K562 (cell line): Measurements from ENCODE around the gene POM121. TPM values are rescaled to one million over a fixed set of nuclear protein-coding genes. Genes with fewer than 3 reads are reported as not detected.

Experiments used
- AFF4 ChIP-seq: sonication (generic); formaldehyde crosslinking; IDR thresholded peaks from 2 replicates; pipeline ENCODE4 v1.8.0; 2023; ENCODE audit warnings: mild to moderate bottlenecking, missing genetic modification reagents
- CBX5 ChIP-seq: IDR thresholded peaks from 2 replicates; pipeline ENCODE4 v1.6.1; 2014; ENCODE audit warnings: low read depth, borderline replicate concordance
- CHCHD3 ChIP-seq: fragments of 250-450 bp; sonication (Bioruptor Pico); IDR thresholded peaks from 2 replicates; pipeline ENCODE4 v2.1.2; 2022; ENCODE audit warnings: mild to moderate bottlenecking
- CTBP1 ChIP-seq: fragments of 450-650 bp; IDR thresholded peaks from 2 replicates; pipeline ENCODE4 v1.6.1; 2016; ENCODE audit warnings: borderline replicate concordance
- ERF ChIP-seq: fragments of 450-650 bp; formaldehyde crosslinking; IDR thresholded peaks from 2 replicates; pipeline ENCODE4 v1.4.0; 2020; ENCODE audit warnings: mild to moderate bottlenecking, mixed read lengths
- GMEB1 ChIP-seq: fragments of 250-450 bp; sonication (Bioruptor Pico); IDR thresholded peaks from 2 replicates; pipeline ENCODE4 v1.4.0; 2020; ENCODE audit warnings: mild to moderate bottlenecking
- KDM4B ChIP-seq, 2 experiments: fragments of 450-650 bp in 1 of 2; sonication (generic) in 1 of 2; IDR thresholded peaks; 2 replicates each; pipeline ENCODE4 v1.6.1; 2016 to 2017; ENCODE audit warnings: borderline replicate concordance in 2 of 2, antibody characterized with exemption in 1 of 2, low read depth in 1 of 2, mild to moderate bottlenecking in 1 of 2
- KLF6 ChIP-seq: fragments of 250-450 bp; sonication (Bioruptor Pico); IDR thresholded peaks from 2 replicates; pipeline ENCODE4 v1.4.0; 2020; ENCODE audit warnings: mild to moderate bottlenecking, moderate library complexity, borderline replicate concordance
- NKRF ChIP-seq: fragments of 450-650 bp; IDR thresholded peaks from 2 replicates; pipeline ENCODE4 v1.6.1; 2016; ENCODE audit warnings: borderline replicate concordance
- OTX1 ChIP-seq: fragments of 450-650 bp; formaldehyde crosslinking; IDR thresholded peaks from 2 replicates; pipeline ENCODE4 v1.4.0; 2022; ENCODE audit warnings: mild to moderate bottlenecking
- RERE ChIP-seq: sonication (generic); formaldehyde crosslinking; IDR thresholded peaks from 2 replicates; pipeline ENCODE4 v1.8.0; 2023; ENCODE audit warnings: missing genetic modification reagents, mild to moderate bottlenecking, borderline replicate concordance
- ZNF212 ChIP-seq: fragments of 450-650 bp; formaldehyde crosslinking; IDR thresholded peaks from 2 replicates; pipeline ENCODE4 v1.4.0; 2020; ENCODE audit warnings: mild to moderate bottlenecking
- polyA plus RNA-seq, 8 experiments: library from polyadenylated mRNA; depleted of rRNA in 4 of 8; stranded (reverse) in 5 of 8; unstranded in 3 of 8; fragments of >200 nt; fragmentation: Nextera tagmentation in 2 of 8; fragmentation: Illumina TruSeq in 1 of 8; extraction: Ambion mirVana in 2 of 8; extraction: Trizol in 1 of 8; gene quantifications; 2 replicates each; pipeline versions ENCODE4 v1.2.1 to v1.2.3, GENCODE V29; 2011 to 2014; ENCODE audit warnings: inconsistent platforms in 1 of 8, missing spikeins in 1 of 8
- total RNA-seq, 7 experiments: library from RNA; depleted of rRNA in 6 of 7; stranded (reverse); fragments of >200 nt in 6 of 7; fragmentation: Illumina TruSeq in 2 of 7; extraction: Trizol in 2 of 7; gene quantifications; 2 replicates each; pipeline versions ENCODE4 v1.2.1 to v1.2.3, GENCODE V29; 2011 to 2021; ENCODE audit warnings: low replicate concordance in 1 of 7

POM121 gene
- total and polyA plus RNA-seq, 9 of the 15 experiments (the other 6 are each of a cell fraction or from before 2014, with no cell fraction given): 3.6 to 112 (median 12.5) TPM

GRCh38 chr7:72924733-72925545 is at the start of gene POM121 (continued):
- peak; percentile 79; the same call in 1 of the 2 replicates for TF ChIP-seq ZNF212
- TF ChIP-seq CTBP1: peak; percentile 73; the same call in 1 of the 2 replicates
- 0 out of 2 replicates have a peak, but pooled peaks have one; percentile 64 for TF ChIP-seq CHCHD3
- TF ChIP-seq ERF (CRISPR knock-in tag): 0 out of 2 replicates have a peak, but pooled peaks have one; percentile 93
- TF ChIP-seq OTX1: peak; percentile 59; the same call in 1 of the 2 replicates
- no peak for TF ChIP-seq KLF6
- peak; percentile 93 for TF ChIP-seq NKRF
- TF ChIP-seq KDM4B (IDR thresholded peaks at IDR 0.05; ENCODE audit: borderline replicate concordance in 2 of 2, low read depth in 1 of 2): no peak
- 0 out of 2 replicates have a peak, but pooled peaks have one; percentile 16 for TF ChIP-seq RERE (CRISPR knock-in tag)
- TF ChIP-seq GMEB1 (CRISPR knock-in tag): peak; percentile 91
- TF ChIP-seq CBX5: no peak
- TF ChIP-seq AFF4 (CRISPR knock-in tag): peak; percentile 83
